ENCODE results near the gene C18orf63.
"Not testable (repeated sequence)": the region's sequence is repeated elsewhere in the genome, so short reads cannot be mapped to it uniquely, and the experiment has no call there.

C18orf63 gene

DNA sequence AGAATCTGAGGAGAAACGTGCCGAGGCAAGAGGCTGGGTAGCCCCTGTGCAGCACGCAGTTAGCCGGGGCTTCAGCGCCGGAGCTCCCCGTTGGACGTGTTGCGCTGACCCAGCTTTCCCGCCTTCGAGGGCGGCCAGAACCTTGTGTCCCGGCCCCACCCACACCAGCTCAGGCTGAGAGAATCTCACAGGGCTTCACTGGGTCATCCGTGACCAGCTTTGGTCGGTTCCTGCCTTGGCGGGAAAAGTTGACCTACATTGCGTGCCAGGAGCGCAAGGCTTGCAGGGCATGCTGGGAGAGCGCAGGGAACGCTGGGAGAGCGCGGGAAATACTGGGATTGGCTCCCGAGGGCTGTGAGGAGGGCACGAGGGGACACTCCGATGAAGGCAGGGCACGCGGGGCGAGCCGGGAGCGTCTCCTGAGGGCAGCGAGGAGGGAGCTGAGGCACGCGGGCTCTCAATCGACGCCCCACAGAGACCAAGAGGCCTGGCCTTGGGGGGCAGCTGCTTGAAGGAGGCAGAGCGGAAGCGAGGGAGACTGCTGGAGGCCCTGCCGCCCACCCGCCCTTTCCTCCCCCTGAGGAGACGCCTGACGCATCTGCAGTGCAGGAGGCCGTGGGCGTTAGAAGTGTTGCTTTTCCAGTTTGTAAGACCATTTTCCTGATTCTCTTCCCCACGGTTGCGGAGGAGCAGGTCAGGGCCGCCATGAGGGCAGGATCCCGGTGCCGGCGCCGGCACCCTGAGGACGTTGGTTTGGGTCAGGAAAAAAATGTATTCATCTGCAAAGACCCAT is at the start of gene C18orf63:
C18orf63 (plus strand) TSS at position 376 of the 793 bp plus-strand sequence. CDS start 2,027 bp downstream, outside the sequence.
- DNase-seq, result no peak

DNA sequence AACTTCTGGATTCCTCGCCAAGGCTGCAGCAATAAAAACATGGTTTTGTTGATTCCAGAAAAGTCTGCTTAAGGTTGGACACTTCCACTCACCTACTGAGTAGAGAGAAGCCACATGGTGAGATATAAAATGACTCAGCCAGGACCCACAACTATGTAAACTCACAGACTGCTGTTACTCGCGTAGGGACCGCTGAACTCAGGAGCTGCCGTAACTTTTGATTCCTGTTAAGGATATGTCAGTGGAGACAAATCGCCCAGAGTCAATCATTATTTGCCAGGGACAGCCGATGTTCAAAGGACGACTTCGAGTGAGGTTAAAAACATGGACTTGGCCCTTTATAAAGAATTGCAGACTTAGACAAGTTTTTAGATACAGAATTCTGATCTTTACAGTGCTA is 49.5 kb upstream of the C18orf63 start:
- no peak for DNase-seq

DNA sequence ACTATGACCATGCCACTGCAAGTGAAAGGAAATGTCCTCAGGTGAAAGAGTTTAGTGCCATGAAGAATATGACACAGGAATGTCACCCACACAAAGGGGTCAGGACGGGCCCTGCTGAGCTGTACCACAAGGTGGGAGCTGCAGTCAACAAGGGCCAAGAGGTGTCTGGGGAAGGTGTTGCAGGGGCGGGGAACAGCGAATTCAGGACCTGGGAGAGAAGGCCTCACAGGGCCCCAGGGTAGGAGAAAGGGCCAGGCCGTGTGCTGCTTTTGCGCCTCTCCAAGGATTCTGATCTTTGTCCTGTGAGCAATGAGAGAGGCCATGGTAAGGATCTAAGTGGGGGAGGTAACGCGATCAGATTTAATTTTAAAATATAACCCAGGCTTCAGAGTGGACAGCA is 47.5 kb upstream of the C18orf63 start:
- no peak for DNase-seq

DNA sequence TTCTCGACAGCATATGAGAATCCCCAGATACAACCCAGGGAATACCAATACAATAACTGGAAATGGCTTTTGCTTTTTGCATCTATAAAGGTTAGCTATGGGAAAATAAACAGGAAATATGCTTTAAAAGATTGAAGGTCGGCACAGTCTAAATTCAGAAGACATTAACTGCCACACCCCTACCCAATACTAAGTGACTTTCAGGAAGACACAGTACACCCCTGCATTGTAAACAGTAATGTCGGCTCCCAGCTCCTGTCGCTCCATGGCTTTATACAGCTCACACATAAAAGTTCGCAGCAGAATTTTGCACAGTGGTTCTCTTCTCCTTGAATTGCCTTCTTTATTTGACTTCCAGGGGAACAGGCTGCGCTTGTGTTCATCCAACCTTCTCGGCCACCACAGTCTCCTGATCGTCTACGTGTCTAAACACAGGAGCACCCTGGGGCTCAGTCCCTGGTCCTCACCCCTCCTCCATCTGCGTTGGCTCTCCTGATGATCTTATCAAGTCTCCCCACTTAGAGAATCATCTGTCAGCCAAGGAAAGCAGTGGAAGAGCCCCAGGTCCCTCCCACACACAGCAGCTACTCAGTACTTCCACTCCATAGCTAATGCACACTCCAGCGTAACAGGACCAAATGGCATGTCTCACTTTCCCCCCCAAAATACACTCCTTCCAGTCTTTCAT is 46.6 kb upstream of the C18orf63 start:
- no peak for DNase-seq

DNA sequence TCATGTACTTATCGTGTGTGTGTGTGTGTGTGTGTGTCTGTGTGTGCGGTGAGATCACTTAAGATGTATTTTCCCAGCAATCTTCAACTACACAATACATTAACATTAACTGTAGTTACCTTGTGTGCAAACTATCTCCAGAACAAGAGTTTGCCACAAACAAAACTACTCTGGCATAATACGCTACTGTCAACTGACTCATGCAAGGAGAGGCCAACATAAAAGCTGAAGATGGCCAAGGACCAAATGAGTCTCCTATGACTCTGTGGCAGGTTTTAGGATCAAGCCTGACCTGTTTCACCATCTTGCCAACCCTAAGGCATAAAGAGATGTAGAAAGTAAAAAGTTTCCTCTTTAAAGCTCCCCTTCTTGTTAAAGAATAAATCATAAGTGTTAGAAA is 44.0 kb upstream of the C18orf63 start:
- DNase-seq, result no peak

DNA sequence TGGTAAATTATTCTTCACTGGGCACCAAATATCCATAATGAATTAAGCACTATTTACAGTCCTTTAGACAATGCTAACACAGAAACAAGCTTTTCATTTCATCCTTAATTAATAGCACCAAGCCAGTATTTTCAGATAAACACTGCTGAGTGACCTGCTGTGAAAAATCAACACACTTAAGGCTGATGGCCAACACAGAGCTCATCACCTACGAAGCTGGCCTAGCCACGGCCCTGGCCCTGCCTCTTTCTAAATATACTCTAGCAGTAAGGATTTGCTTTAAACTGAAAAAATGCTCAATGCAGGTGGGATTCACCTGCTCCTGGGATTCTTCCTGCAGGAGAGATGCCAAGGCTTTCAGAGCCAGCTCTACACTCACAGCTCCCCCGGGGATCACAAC is 42.2 kb upstream of the C18orf63 start:
- no peak for DNase-seq

DNA sequence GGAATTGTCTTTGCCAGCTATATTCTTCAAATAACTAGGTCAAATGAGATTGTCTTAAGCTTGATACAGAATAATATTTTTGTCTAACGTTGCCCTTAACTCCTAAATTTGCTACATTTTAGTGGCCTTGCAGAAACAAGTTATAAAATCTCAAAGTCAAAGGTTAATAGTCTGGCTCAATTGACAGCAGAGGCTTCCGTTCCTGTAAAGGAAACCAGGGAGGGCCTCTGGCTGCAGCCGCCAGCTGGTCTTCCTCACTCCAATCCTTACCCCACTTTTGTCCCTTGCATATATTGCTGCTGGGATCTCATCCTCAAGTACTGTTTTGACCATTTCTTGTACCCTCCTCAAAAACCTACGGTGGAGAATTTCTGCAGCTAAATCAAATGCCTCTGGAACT is 40.9 kb upstream of the C18orf63 start:
- DNase-seq, result no peak

DNA sequence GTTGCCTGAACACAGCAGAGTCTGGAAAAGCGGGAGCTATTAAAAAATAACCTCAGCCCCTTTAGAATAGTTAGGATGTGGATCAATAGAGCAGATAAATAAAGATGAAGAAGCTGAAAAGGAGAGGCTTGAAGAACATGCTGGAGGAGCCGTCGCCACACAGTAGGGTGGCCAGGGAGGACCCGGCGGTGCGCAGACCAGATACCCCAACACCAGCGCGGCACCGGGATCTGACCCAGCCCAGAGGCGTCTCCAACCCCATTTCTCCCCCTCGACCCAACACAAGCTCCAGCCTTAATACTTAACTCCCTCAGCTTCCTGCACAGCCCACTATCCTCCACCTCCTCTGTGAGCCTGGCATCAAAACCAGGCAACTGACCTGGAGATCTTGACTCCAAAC is 39.9 kb upstream of the C18orf63 start:
- DNase-seq, result no peak

DNA sequence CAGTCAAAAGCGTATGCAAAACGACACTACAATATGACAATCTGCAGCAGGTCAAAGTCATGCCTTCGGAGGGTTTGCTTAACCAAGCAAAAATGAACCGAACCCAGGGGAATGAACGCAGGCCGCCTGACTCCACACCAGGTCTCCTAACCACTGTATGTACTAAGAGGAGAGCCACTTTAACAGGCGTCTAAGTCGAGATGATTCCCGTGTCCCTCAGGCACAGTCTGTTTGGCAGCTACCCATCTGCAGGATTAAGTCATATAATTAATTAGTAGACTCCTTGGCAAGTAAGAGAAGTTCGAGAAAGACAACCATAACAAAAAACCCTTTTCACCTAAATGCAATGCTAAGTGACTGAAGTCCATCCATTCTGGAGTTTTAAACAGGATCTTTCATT is 39.0 kb upstream of the C18orf63 start:
- no peak for DNase-seq

DNA sequence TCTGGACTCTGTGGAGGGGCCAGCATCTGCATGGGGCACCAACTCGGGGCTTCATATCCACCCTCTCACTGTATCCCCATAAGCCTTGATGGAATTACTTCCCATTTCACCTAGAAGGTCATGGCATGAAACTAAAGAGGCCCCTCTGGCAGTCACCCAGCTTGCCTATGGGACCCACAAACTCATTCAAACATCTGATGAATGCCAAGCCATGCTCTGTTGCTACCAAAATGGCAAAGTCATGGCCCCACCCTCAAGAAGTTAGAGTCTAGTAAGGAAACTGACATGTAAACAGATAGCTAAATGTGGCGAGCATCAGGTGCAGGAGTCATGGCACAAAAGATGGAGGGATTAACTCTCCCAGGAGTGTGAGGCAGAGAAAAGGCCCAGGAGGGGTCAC is 38.3 kb upstream of the C18orf63 start:
- DNase-seq, result no peak

DNA sequence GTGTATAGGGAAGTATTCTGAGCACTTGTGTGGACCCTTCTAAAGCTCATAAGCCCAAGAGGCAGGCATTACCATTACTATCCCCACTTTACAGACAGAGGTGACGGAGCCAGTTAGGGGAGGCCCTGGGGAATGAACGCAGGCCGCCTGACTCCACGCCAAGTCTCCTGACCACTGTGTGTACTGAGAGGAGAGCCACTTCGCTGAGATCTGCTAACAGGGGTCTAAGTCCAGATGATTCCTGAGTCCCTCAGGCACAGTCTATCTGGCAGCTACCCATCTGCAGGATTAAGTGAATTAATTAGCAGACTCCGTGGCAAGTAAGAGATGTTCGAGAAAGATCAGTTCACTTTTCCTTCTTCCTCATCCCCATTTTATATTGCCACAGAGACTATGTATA is 37.6 kb upstream of the C18orf63 start:
- no peak for DNase-seq

DNA sequence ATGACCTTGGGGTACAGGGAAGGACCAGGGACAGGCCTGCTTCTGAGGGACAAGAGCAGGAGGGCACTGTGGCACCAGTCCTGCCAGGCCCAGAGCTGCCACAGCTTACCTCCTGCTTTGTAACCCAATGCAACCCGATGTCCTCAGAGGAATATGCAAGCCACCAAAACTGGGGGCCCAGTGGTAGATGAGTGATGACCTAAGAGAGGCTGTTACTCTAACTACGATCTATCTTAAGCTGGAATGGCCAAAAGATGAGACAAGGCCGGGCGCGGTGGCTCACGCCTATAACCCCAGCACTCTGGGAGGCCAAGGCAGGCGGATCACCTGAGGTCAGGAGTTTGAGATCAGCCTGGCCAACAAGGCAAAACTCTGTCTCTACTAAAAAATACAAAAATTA is 36.7 kb upstream of the C18orf63 start:
- DNase-seq, result no peak

DNA sequence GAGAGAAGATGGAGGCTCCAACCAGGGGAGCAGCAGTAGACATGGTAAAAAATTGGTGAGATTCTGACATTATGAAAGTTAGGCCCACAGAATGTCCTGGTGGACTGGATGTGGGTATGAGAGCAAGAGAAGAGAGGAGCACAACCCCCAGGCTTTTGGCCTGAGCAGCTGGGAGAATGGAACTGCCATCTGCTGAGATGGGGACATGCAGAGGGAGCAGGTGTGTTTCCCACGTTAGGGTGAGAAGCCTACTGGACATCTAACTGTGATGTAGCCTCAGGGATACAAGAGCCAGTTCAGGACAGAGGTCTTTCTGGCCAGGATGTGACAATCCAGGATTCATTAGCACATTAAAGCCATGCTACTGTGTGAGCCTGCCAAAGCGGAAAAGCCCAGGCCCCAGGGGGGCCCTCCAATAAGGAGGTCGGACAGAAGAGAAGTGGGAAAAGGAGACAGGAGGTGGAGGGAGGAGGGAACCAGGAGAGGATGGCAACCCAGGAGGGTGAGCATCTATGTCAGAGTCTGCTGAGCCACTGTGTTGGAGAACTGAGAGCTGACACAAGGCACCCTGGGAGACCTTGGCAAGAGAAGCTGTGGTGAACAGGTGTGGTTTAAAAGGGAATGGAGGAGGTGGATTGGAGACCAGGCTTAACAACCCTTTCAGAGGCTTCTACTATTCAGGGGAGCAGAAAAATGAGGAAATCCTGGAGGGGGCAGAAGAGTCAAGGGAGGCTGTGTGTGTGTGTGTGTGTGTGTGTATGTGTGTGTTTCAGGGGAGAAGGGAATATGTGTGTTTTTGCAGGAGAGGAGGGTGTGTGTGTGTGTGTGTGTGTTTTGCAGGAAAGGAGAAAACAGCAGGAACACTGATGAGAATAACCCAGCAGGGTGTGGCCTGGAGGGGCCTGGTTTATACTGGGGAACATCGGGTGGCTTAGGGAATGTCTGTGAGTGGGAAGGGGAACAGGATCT is 34.3 kb upstream of the C18orf63 start:
- DNase-seq, result no peak

DNA sequence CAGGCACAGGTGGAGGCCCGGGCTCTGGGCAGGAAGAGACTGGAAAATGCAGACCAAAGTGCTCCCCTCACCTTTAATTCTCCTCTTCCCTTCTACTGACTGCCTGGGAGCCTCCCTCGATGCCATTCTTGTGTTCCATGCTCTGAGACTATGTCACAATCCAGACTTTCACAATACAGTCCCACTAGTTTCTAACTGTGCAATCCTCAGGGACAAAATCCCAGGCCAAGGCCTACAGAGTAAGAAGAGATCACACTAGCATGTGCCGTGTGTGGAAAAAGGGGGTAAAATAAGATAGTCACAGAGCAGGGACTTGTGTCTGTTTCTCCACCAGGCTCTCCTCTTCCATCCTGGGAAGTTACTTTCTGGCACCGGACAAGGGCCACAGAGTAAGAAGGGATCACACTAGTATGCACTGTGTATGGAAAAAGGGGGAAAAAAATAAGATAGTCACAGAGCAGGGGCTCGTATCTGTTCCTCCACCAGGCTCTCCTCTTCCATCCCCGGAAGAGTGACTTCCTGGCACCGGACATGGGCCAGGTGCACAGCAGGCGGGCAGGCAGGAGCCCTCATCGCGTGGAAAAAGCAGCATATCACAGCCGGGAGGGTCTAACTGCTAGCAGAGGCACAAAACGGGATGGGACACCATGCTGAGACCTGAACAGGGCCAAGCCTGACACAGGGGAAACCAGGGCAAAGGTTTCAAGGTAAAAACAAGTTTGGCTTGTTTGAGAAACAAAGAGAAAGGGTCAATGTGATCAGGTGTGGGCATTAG is 33.5 kb upstream of the C18orf63 start:
- no peak for DNase-seq

DNA sequence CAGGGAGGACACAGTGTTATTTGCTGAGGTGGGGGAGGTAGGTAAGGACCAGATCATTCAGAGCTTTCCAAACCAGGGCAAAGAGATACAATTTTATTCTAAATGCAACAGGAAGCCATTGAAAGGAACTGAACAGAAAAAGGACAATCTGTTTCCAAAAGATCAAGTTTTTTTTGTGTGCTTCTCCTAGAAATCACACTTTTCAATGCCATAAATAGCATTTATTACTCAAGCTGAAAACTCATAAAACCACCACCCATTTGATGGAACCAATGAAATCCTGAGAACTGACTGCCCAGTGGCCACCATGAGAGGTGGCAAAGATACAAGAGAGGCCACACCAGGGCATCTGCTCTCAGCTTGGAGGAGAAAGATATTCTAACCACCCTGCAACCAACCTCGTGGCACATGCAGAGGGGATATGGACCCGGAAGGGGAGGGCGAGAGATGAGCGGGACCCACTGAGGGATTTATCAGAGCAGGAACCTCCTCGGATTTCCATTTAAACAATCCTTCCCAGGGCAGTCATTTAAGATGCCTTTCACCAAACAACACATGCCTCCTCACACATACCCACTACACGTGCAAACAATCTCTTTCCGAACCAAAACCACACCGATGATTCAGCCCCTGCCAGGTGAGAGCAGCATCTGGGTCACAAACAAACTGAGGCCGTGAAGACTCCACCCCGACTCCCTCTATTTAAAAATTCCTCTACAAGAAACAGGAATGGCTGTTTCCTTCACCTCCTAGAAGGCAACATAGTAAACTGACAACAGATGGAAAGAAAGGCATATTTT is 32.7 kb upstream of the C18orf63 start:
- DNase-seq, result no peak

DNA sequence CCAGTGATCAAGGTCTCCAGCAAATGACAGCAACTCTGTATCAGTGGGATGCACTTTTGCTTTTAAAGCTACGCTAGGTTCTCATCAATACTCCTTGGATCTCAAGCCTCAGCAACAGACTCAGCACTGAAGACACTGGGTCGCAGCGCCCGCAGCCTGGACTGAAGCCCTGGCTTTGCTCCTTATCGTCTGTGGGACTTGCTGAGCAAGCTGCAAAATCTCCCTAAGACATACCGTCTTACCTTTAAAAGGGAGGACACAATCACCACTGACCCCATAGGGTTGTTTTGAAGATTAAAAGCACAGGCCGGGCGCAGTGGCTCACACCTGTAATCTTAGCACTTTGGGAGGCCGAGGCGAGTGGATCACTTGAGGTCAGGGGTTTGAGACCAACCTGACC is 32.0 kb upstream of the C18orf63 start:
- no peak for DNase-seq

DNA sequence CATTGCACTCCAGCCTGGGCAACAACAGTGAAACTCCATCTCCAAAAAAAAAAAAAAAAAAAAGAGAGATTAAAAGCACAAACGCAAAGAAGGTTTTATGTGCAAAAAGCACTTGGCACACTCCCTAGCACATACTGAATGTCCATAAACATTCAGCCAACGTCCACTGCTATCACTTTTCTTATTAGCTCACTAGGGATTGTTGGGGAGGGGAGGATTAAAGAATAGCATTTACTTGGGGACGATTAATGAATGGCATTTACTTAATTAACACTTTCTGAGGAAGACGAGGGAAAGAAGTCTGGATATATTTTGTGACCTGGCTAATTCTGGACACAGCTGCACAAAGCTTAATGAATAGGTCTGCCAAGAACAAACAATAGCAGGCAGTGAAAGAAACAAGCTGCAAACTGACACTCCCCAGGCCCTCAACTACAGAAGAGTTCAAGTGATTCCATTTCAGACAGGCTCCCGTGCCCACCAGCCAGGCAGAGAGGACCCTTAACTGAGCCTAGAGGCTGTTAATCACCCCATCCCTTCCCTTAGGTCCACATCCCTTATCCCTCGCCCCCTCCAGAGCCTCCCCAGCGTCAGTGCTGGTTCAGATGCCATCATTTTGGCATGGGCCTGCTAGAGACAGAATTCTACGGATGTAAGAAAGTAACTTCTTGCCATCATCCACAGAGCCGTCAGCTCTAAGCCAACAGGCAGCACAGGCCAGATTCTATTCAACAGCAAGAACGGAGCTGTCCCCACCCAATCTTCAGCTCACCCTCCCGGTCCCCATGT is 31.3 kb upstream of the C18orf63 start:
- no peak for DNase-seq

DNA sequence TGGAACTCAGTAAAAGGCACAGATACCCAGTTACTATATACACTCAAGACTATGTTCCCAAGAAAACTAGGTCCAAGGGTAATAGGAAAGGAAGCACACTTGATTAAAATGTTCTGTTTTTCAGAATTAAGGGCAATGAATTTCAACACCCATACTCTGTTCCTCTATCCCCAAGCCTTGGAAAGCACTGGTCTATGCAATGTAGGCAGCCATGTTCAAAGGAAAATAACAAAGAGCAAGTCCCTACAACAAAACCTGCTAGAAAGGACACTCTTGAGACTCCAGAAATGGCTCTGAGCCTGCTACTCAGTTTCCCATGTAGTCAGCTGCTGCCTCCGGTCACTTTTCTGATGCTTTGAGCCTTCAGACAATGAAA is 30.7 kb upstream of the C18orf63 start:
- DNase-seq, result no peak

DNA sequence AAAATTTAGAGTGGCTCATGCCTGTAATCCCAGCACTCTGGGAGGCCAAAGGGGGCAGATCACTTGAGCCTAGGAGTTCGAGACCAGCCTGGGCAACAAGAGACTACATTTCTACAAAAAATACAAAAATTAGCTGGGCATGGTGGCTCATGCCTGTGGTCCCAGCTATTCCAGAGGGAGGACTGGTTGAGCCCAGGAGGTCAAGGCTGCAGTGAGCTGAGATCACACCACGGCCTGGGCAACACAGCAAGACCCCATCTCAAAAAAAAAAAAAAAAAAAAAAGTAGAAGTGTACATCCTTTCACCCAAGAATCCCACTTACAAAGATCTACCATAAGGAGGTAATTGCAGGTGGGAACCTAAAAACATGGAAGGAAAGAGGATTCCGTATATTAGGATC is 30.1 kb upstream of the C18orf63 start:
- DNase-seq, result not testable (repeated sequence)

DNA sequence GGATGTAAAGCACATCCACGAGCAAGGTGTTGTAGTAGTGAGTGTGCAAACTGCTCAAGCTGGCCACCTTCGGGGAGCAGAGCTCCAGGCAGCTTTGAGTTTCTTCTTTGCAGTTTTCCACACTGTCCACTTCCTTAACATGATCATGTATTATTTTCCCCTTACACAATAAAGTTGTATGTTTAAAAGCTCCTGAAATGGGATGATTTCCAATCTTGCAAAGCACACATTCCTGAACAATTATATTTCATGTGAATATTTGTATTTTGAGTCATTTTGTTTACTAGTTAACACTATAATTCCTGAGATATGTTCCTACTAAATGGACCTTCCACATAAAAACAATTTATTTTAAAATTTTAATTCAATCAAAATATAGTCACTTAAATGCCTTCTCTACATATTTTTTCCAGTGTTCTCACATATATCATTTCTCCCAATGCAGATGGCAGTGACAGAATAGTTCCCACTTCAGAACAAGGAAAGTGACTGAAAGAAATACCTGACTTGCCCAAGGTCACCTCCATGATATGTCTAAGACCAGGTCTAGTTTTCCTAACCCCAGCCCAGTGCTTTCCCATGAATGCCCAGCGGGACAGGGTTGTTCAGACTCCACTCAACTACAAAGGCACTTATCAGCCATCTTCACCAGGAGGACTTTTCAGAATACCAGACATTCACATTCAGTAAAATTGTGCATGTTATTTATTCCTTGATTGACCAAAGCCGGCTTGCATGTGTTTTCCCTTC is 29.4 kb upstream of the C18orf63 start:
- no peak for DNase-seq
